Mammary epithelial cell (primary cell): ENCODE data around the gene LILRA5.

Source experiments
- EZH2 ChIP-seq: IDR thresholded peaks from 2 replicates; pipeline ENCODE4 v1.6.1; 2012; ENCODE audit warnings: low read length, inconsistent platforms, borderline replicate concordance
- TF ChIP-seq, protein P1 (sequence below), 2 donors: IDR thresholded peaks in 1 of 2; conservative IDR thresholded peaks in 1 of 2; 2 replicates each; pipeline ENCODE4 v1.5.1; 2011 to 2012; ENCODE audit warnings: inconsistent platforms in 2 of 2, low read length in 2 of 2, mild to moderate bottlenecking in 2 of 2, control low read depth in 1 of 2, low read depth in 1 of 2; ENCODE audit not compliant: insufficient read depth in 1 of 2; ENCODE audit errors: extremely low read depth in 1 of 2

DNA sequence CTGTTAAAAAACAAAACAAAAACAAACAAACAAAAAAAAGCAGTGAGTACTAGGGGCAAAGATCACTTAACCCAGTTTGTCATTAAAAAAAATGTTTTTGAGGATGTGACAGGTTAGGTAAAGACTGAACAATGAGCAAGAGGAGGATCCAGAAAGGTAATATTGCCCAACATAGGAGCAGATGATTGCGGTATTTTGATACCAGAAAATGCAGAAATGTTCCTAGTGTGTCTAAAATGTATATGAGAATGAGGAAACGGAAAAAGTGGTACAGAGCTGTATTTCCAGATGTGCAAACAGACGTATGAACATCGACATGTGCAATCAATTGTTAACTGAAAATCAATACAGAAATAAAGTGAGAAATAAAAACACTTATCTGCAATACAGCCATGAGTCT lies 30.9 kb upstream of the LILRA5 start:
- TF ChIP-seq, protein P1, sequence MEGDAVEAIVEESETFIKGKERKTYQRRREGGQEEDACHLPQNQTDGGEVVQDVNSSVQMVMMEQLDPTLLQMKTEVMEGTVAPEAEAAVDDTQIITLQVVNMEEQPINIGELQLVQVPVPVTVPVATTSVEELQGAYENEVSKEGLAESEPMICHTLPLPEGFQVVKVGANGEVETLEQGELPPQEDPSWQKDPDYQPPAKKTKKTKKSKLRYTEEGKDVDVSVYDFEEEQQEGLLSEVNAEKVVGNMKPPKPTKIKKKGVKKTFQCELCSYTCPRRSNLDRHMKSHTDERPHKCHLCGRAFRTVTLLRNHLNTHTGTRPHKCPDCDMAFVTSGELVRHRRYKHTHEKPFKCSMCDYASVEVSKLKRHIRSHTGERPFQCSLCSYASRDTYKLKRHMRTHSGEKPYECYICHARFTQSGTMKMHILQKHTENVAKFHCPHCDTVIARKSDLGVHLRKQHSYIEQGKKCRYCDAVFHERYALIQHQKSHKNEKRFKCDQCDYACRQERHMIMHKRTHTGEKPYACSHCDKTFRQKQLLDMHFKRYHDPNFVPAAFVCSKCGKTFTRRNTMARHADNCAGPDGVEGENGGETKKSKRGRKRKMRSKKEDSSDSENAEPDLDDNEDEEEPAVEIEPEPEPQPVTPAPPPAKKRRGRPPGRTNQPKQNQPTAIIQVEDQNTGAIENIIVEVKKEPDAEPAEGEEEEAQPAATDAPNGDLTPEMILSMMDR (conservative IDR thresholded peaks at IDR 0.05 in 1 of 2, IDR thresholded peaks at IDR 0.05 in 1 of 2; ENCODE audit: extremely low read depth in 1 of 2, insufficient read depth in 1 of 2, low read depth in 1 of 2, low read length in 2 of 2) = no peak
- TF ChIP-seq EZH2 = no peak
